ENCODE results near the gene S100PBP.

S100PBP gene

GRCh38 chr1:32874860-32875752 is 57.7 kb downstream of the S100PBP start:
- Histone ChIP-seq H3K9ac (ENCODE audit: low read depth, low read length) (no peak overlapping the region), H3K36me3 (ENCODE audit: control insufficient read depth, insufficient read depth, low read length) (no peaks in the 10 kb centered on the region), H3K27ac (ENCODE audit: low read depth, low read length) (no peak overlapping the region), H3K9me3 (ENCODE audit: control insufficient read depth, insufficient read depth, low read length) (no peaks in the 10 kb centered on the region), H3K27me3 (ENCODE audit: control insufficient read depth, insufficient read depth, low read length) (peaks cover 18% of the 10 kb centered on the region), H3K4me1 (ENCODE audit: control insufficient read depth, insufficient read depth, low read length) (peaks cover 36% of the 10 kb centered on the region), H3K4me3 (ENCODE audit: low read depth, low read length) (no peak overlapping the region)

- no peaks in the 10 kb centered on the region for H3K36me3 ChIP-seq (ENCODE audit: control insufficient read depth, insufficient read depth, low read length)
- no peak overlapping the region for H3K27ac ChIP-seq (ENCODE audit: low read depth, low read length)
- H3K9ac ChIP-seq (ENCODE audit: low read depth, low read length), result no peak overlapping the region
- H3K4me3 ChIP-seq (ENCODE audit: low read depth, low read length), result no peak overlapping the region
- peaks cover 7% of the 10 kb centered on the region for H3K27me3 ChIP-seq (ENCODE audit: control insufficient read depth, insufficient read depth, low read length)
- H3K4me1 ChIP-seq (ENCODE audit: control insufficient read depth, insufficient read depth, low read length), result peaks cover 28% of the 10 kb centered on the region
- H3K9me3 ChIP-seq (ENCODE audit: control insufficient read depth, insufficient read depth, low read length), result no peaks in the 10 kb centered on the region
Observed at GRCh38 chr1:32876341-32877210, 59.1 kb downstream of the S100PBP start.

DNA sequence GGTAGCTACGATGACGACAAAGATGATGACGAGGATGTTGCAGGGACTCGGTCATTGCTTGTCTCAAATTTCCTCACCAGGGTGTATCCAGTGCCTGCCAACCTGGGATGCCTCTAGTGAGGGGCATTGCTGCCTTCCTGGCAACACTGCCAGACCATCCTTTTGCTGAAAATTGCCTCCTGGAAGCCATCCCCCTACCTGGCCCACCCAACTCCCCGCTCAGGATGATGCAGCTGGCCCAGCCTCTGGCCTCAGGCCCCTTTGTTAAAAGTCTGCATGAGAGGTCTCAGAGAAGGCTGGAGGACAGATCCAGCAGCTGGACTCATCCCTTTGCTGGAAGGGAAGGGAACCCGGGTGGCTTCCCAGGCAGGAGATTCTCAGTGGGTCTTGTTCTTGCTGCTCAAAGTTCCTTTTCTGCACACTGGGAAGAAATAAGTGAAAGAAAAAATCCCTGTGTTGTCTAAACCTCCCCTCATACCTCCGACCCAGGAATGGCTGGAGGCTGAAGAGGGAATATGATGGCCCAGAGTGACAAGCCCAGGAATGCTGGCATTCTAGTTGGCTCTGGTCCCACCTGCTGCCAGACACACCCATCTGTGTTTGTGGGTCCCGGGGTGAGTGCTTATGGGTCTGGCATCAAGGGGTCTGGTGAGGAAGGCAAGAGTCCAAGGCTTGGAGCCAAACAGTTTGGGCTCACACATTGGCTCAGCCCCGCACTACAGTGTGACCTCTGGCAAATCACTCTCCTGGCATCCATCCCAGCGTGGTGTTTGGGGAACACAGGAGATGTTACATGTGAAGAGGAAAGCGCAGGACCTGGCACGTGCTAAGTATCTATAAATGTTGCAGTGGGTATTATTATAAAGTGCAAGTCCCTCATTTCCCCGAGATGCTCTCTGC is 60.0 kb downstream of the S100PBP start:
- Histone ChIP-seq H3K4me1 (ENCODE audit: control insufficient read depth, insufficient read depth, low read length) (peaks cover 26% of the 10 kb centered on the region), H3K4me3 (ENCODE audit: low read depth, low read length) (no peak overlapping the region), H3K27me3 (ENCODE audit: control insufficient read depth, insufficient read depth, low read length) (no peaks in the 10 kb centered on the region), H3K9me3 (ENCODE audit: control insufficient read depth, insufficient read depth, low read length) (no peaks in the 10 kb centered on the region), H3K9ac (ENCODE audit: low read depth, low read length) (no peak overlapping the region), H3K27ac (ENCODE audit: low read depth, low read length) (no peak overlapping the region), H3K36me3 (ENCODE audit: control insufficient read depth, insufficient read depth, low read length) (no peaks in the 10 kb centered on the region)

GRCh38 chr1:32878183-32878582 is 60.7 kb downstream of the S100PBP start:
- peaks cover 26% of the 10 kb centered on the region for H3K4me1 ChIP-seq (ENCODE audit: control insufficient read depth, insufficient read depth, low read length)
- no peak overlapping the region for H3K4me3 ChIP-seq (ENCODE audit: low read depth, low read length)
- H3K27me3 ChIP-seq (ENCODE audit: control insufficient read depth, insufficient read depth, low read length), result no peaks in the 10 kb centered on the region
- no peaks in the 10 kb centered on the region for H3K36me3 ChIP-seq (ENCODE audit: control insufficient read depth, insufficient read depth, low read length)
- H3K27ac ChIP-seq (ENCODE audit: low read depth, low read length), result no peak overlapping the region
- no peaks in the 10 kb centered on the region for H3K9me3 ChIP-seq (ENCODE audit: control insufficient read depth, insufficient read depth, low read length)
- no peak overlapping the region for H3K9ac ChIP-seq (ENCODE audit: low read depth, low read length)

DNA sequence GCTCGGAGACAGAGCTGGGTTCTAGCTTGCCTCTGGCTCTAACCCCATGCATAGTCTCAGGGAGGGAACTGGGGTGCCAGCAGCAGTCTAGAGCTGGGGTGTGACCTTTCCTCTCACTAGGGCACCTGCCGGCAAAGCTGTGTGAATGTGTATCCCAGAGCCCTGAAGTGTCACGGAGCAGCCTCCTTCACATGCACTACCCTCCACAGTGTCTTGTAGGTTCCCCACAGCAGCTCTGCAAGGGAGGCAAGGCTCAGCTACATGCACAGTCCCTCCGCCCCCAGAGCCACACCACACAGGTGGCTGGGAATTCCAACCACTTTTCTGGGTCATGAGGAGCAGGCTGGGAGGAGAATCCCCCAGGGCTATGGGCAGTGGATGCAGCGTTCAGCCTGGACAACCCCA is 61.2 kb downstream of the S100PBP start:
- H3K9me3 ChIP-seq (ENCODE audit: control insufficient read depth, insufficient read depth, low read length), result no peaks in the 10 kb centered on the region
- H3K9ac ChIP-seq (ENCODE audit: low read depth, low read length), result no peak overlapping the region
- H3K27ac ChIP-seq (ENCODE audit: low read depth, low read length), result no peak overlapping the region
- no peak overlapping the region for H3K4me3 ChIP-seq (ENCODE audit: low read depth, low read length)
- no peaks in the 10 kb centered on the region for H3K36me3 ChIP-seq (ENCODE audit: control insufficient read depth, insufficient read depth, low read length)
- no peaks in the 10 kb centered on the region for H3K27me3 ChIP-seq (ENCODE audit: control insufficient read depth, insufficient read depth, low read length)
- peaks cover 26% of the 10 kb centered on the region for H3K4me1 ChIP-seq (ENCODE audit: control insufficient read depth, insufficient read depth, low read length)

GRCh38 chr1:32881291-32881690 is 63.8 kb downstream of the S100PBP start:
- Histone ChIP-seq H3K4me1 (ENCODE audit: control insufficient read depth, insufficient read depth, low read length) (peaks cover 18% of the 10 kb centered on the region; the same call in 1 of the 2 replicates), H3K27me3 (ENCODE audit: control insufficient read depth, insufficient read depth, low read length) (peaks cover 17% of the 10 kb centered on the region), H3K9ac (ENCODE audit: low read depth, low read length) (no peak overlapping the region), H3K4me3 (ENCODE audit: low read depth, low read length) (no peak overlapping the region), H3K36me3 (ENCODE audit: control insufficient read depth, insufficient read depth, low read length) (no peaks in the 10 kb centered on the region), H3K9me3 (ENCODE audit: control insufficient read depth, insufficient read depth, low read length) (no peaks in the 10 kb centered on the region), H3K27ac (ENCODE audit: low read depth, low read length) (no peak overlapping the region)

DNA sequence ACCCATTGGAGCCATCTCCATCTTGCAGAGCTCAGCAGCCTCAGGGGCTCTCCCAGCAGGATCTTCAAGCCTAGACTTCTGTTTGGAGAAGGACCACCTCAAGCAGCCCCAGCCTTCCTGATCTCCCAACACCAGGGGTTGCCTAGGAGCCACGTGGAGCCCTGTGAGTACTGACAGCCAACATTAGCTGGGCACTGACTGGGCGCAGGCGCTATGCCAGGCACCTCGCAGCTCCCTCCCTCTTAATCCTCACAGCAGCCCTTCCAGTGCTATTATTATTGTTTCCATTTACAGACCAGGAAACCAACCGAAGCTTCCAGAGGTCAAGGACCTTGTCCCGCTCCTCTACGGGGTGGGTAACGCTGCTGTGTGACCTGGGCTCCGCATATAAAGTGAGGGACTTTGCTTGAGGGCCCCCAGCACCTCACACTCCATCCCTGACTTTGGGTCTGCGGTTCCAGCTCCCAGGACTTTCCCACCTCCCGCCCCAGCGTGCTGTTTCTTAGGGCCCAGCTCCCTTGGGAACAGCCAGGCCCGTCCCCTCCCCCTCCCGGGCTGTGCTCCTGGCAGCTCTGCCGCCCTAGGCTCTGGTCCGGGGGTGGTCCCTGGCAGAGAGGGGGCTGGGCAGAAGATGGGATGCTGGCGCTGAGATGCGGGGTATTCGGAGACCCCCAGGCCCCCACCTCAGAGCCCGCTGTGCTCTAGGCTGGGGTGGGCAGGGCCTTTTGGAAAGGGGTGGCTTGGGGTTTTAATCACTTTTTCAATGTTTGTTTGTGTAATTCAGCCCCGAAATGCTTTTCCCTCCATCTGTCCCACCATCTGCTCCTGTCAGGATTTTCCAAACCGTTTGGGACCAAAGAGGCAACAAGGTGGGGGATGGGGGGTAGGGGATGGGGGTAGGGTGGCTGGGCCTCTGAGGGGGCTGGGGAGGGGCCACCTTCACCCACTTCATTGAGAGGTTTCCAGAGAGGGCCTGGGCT is 64.7 kb downstream of the S100PBP start:
- no peak overlapping the region for H3K27ac ChIP-seq (ENCODE audit: low read depth, low read length)
- no peaks in the 10 kb centered on the region for H3K36me3 ChIP-seq (ENCODE audit: control insufficient read depth, insufficient read depth, low read length)
- no peak overlapping the region for H3K4me3 ChIP-seq (ENCODE audit: low read depth, low read length)
- H3K4me1 ChIP-seq (ENCODE audit: control insufficient read depth, insufficient read depth, low read length), result peaks cover 12% of the 10 kb centered on the region; the same call in 1 of the 2 replicates
- no peaks in the 10 kb centered on the region for H3K9me3 ChIP-seq (ENCODE audit: control insufficient read depth, insufficient read depth, low read length)
- H3K9ac ChIP-seq (ENCODE audit: low read depth, low read length), result no peak overlapping the region
- peaks cover 21% of the 10 kb centered on the region for H3K27me3 ChIP-seq (ENCODE audit: control insufficient read depth, insufficient read depth, low read length)

GRCh38 chr1:32883338-32884031 is 66.0 kb downstream of the S100PBP start:
- Histone ChIP-seq H3K9me3 (ENCODE audit: control insufficient read depth, insufficient read depth, low read length) (no peaks in the 10 kb centered on the region), H3K4me1 (ENCODE audit: control insufficient read depth, insufficient read depth, low read length) (peaks cover 5% of the 10 kb centered on the region; the same call in 1 of the 2 replicates), H3K27me3 (ENCODE audit: control insufficient read depth, insufficient read depth, low read length) (peaks cover 30% of the 10 kb centered on the region), H3K27ac (ENCODE audit: low read depth, low read length) (no peak overlapping the region), H3K9ac (ENCODE audit: low read depth, low read length) (no peak overlapping the region), H3K36me3 (ENCODE audit: control insufficient read depth, insufficient read depth, low read length) (no peaks in the 10 kb centered on the region), H3K4me3 (ENCODE audit: low read depth, low read length) (no peak overlapping the region)

DNA sequence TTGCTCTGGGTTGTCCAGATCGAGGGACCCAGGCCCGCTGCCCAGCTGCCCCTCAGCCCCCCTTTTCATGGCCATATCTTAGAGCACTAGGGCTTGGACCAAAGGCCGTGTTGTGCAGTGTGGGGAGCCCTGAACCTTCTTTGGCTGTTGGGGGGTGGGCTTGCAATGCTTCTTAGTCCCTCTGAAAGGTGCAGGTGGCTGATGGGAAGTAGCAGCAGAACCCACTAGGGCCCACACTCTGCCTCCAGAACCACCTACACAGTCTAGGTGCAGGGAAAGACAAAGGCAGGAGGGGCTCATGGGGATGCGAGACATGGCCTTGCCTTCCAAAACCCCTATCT is 66.5 kb downstream of the S100PBP start:
- peaks cover 5% of the 10 kb centered on the region; the same call in 1 of the 2 replicates for H3K4me1 ChIP-seq (ENCODE audit: control insufficient read depth, insufficient read depth, low read length)
- H3K36me3 ChIP-seq (ENCODE audit: control insufficient read depth, insufficient read depth, low read length), result no peaks in the 10 kb centered on the region
- no peak overlapping the region for H3K9ac ChIP-seq (ENCODE audit: low read depth, low read length)
- H3K27me3 ChIP-seq (ENCODE audit: control insufficient read depth, insufficient read depth, low read length), result peaks cover 35% of the 10 kb centered on the region
- no peaks in the 10 kb centered on the region for H3K9me3 ChIP-seq (ENCODE audit: control insufficient read depth, insufficient read depth, low read length)
- H3K27ac ChIP-seq (ENCODE audit: low read depth, low read length), result no peak overlapping the region
- no peak overlapping the region for H3K4me3 ChIP-seq (ENCODE audit: low read depth, low read length)

Measured in HUES48 (cell line).